Keratinocyte (primary cell): ENCODE measurements around the gene CHD1. TPM values are rescaled to one million over a fixed set of nuclear protein-coding genes. Genes with fewer than 3 reads are reported as not detected.

Source experiments
- DNase-seq: peaks from one replicate; pipeline ENCODE4 v3.0.0-alpha.2; 2011; ENCODE audit warnings: low read depth, missing footprints, low spot score
- FAIRE-seq: peaks from 2 replicates; lab custom pipeline; 2011; peaks lifted over from hg19 to GRCh38; lab: Jason Lieb, UNC
- H2AFZ ChIP-seq: 2 replicates; pipeline ENCODE4 v1.6.0; 2012; ENCODE audit warnings: low read length, control low read depth, inconsistent platforms; ENCODE audit not compliant: control insufficient read depth
- H3K27ac ChIP-seq: 2 replicates; pipeline ENCODE4 v1.5.1; 2011; ENCODE audit warnings: low read length; ENCODE audit not compliant: control insufficient read depth, insufficient read depth
- H3K27me3 ChIP-seq: 3 replicates; pipeline ENCODE4 v1.6.0; 2011; ENCODE audit warnings: low read length; ENCODE audit not compliant: control insufficient read depth, insufficient read depth; ENCODE audit errors: extremely low read depth
- H3K36me3 ChIP-seq, 2 experiments: 2 replicates in 1 of 2; 3 replicates in 1 of 2; pipeline ENCODE4 v1.5.1; 2011; ENCODE audit warnings: low read length in 2 of 2, mild to moderate bottlenecking in 1 of 2; ENCODE audit not compliant: control insufficient read depth in 2 of 2, insufficient read depth in 2 of 2; ENCODE audit errors: extremely low read depth in 1 of 2
- H3K4me1 ChIP-seq: 3 replicates; pipeline ENCODE4 v1.5.1; 2011; ENCODE audit warnings: low read length; ENCODE audit not compliant: control insufficient read depth, insufficient read depth; ENCODE audit errors: extremely low read depth
- H3K4me2 ChIP-seq: 3 replicates; pipeline ENCODE4 v1.6.0; 2011; ENCODE audit warnings: low read depth, low read length; ENCODE audit not compliant: control insufficient read depth, insufficient read depth; ENCODE audit errors: extremely low read depth
- H3K4me3 ChIP-seq, 3 experiments: fragments of 200-600 bp in 1 of 3; sonication (generic) in 1 of 3; 2 replicates in 2 of 3; 3 replicates in 1 of 3; pipeline ENCODE4 v1.5.1; 2011 to 2016; ENCODE audit warnings: low read length in 3 of 3, mild to moderate bottlenecking in 3 of 3, control low read depth in 2 of 3, inconsistent platforms in 1 of 3, low read depth in 1 of 3, mixed read lengths in 1 of 3, mixed run types in 1 of 3, moderate library complexity in 1 of 3; ENCODE audit not compliant: control insufficient read depth in 2 of 3, insufficient read depth in 2 of 3; ENCODE audit errors: extremely low read depth in 1 of 3
- H3K79me2 ChIP-seq: 2 replicates; pipeline ENCODE4 v1.6.0; 2012; ENCODE audit warnings: low read length; ENCODE audit not compliant: control insufficient read depth, insufficient read depth
- H3K9ac ChIP-seq: 3 replicates; pipeline ENCODE4 v1.6.0; 2011; ENCODE audit warnings: low read length; ENCODE audit not compliant: control insufficient read depth, insufficient read depth; ENCODE audit errors: extremely low read depth
- H3K9me1 ChIP-seq: 3 replicates; pipeline ENCODE4 v1.6.0; 2011; ENCODE audit warnings: low read length; ENCODE audit not compliant: control insufficient read depth, insufficient read depth; ENCODE audit errors: extremely low read depth
- H3K9me3 ChIP-seq: 2 replicates; pipeline ENCODE4 v1.5.1; 2012; ENCODE audit warnings: low read depth, low read length; ENCODE audit not compliant: control insufficient read depth
- H4K20me1 ChIP-seq: 3 replicates; pipeline ENCODE4 v1.6.0; 2011; ENCODE audit warnings: low read length; ENCODE audit not compliant: control insufficient read depth, insufficient read depth; ENCODE audit errors: extremely low read depth
- CTCF ChIP-seq, 3 experiments: IDR thresholded peaks in 1 of 3; conservative IDR thresholded peaks in 1 of 3; optimal IDR thresholded peaks in 1 of 3; 2 replicates in 2 of 3; 3 replicates in 1 of 3; pipeline versions ENCODE3 to v1.5.1; 2011; ENCODE audit warnings: low read length in 3 of 3, mild to moderate bottlenecking in 3 of 3, moderate library complexity in 2 of 3, control low read depth in 1 of 3, inconsistent platforms in 1 of 3; ENCODE audit not compliant: insufficient read depth in 2 of 3; ENCODE audit errors: extremely low read depth in 1 of 3
- EZH2 ChIP-seq: IDR thresholded peaks from one replicate; pipeline ENCODE4 v1.6.1; 2012; ENCODE audit warnings: inconsistent platforms, mild to moderate bottlenecking, low read length, moderate library complexity
- dilution Hi-C: fragments of 300-500 bp; cut with MboI; formaldehyde crosslinking; loops from one replicate; pipeline ENCODE4 v1.7.0; 2020; ENCODE audit warnings: low sequenced_read_pairs; ENCODE audit not compliant: extremely low pct_ligation_motif_present
- polyA plus RNA-seq, 5 experiments: library from polyadenylated mRNA; depleted of rRNA in 3 of 5; stranded (reverse) in 3 of 5; stranded (forward) in 1 of 5; unstranded in 1 of 5; fragments of >200 nt; gene quantifications; 1 replicate in 1 of 5; 2 replicates in 3 of 5; 3 replicates in 1 of 5; pipeline versions ENCODE4 v1.2.1 to v1.2.3, GENCODE V29; 2011 to 2012; ENCODE audit warnings: missing spikeins in 2 of 5, low read depth in 1 of 5, low replicate concordance in 1 of 5
- small RNA-seq, 3 experiments: library from RNA; depleted of rRNA; stranded (forward); fragments of <200 nt; gene quantifications; one replicate each; pipeline ENCODE3, GENCODE V24; 2012; ENCODE audit warnings: low read depth in 3 of 3, low replicate concordance in 1 of 3; ENCODE audit not compliant: insufficient read length in 3 of 3

The CHD1 gene
- polyA plus RNA-seq, 1 donor (not counting 4 experiments of a cell fraction or from before 2014, with no cell fraction given): 26.5 TPM

- Histone ChIP-seq H3K36me3 (no peaks in the 10 kb centered on the region), H3K27me3 (no peaks in the 10 kb centered on the region), H3K4me2 (no peak overlapping the region), H3K79me2 (no peaks in the 10 kb centered on the region), H4K20me1 (no peaks in the 10 kb centered on the region), H3K27ac (no peak overlapping the region), H3K4me3 (no peak overlapping the region), H3K9me3 (peaks cover 4% of the 10 kb centered on the region), H3K9ac (no peak overlapping the region), H3K4me1 (peaks cover 2% of the 10 kb centered on the region), H3K9me1 (no peaks in the 10 kb centered on the region), H2AFZ (no peak overlapping the region)
- no peak for TF ChIP-seq EZH2
- no peak for TF ChIP-seq CTCF (optimal IDR thresholded peaks at IDR 0.05 in 1 of 3, IDR thresholded peaks at IDR 0.05 in 1 of 3, conservative IDR thresholded peaks at IDR 0.05 in 1 of 3; ENCODE audit: extremely low read depth in 1 of 3, insufficient read depth in 2 of 3, low read length in 3 of 3)
- dilution Hi-C loops: no loop called here
- no peak for FAIRE-seq
- no peak for DNase-seq
Measured at GRCh38 chr5:98804066-98804465, 124.7 kb downstream of the CHD1 start.

Small RNAs within 50 kb of the gene (small RNA-seq; reads per million reads assigned to genes)
- gene RF00019 (0 reads per million in 3 experiments), gene RNU6-402P (0 reads per million in 3 experiments)

Other genes with a start within 250 kb of the CHD1 start
- 8.5 to 28.7 TPM (median 16.3 TPM) in 3 replicates for gene RGMB, start 155.3 kb downstream of the CHD1 start, polyA plus RNA-seq